Ramos (cell line): ENCODE results near the gene KCNE5.
"Not testable (repeated sequence)": the region's sequence is repeated elsewhere in the genome, so short reads cannot be mapped to it uniquely, and the experiment has no call there.

Source experiments
- in situ Hi-C: fragments of 300-500 bp; cut with MboI; formaldehyde crosslinking; loops from one replicate; pipeline ENCODE4 v1.14.3; 2022; ENCODE audit warnings: low sequenced_read_pairs; ENCODE audit not compliant: unreplicated experiment

The KCNE5 gene

DNA sequence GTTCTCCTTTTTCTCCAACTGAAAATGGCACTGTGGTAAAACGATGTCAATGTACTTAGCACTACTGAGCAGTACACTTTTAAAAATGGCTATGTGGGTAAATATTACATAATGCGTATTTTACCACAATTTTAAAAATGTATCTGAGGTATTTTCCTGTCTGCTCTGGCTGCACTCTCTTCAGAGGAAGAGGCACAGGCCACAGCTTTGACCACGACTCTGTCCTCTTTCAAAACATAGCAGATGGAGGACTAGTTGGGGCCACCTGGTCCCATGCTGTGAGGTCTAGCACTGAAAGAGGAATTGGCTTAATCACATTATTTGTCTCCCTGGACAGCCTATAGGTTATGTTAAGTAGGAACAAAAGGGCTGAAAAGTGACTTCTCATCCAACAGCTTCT, 5.2 kb downstream of the KCNE5 start:
- in situ Hi-C loops, result no loop called here

DNA sequence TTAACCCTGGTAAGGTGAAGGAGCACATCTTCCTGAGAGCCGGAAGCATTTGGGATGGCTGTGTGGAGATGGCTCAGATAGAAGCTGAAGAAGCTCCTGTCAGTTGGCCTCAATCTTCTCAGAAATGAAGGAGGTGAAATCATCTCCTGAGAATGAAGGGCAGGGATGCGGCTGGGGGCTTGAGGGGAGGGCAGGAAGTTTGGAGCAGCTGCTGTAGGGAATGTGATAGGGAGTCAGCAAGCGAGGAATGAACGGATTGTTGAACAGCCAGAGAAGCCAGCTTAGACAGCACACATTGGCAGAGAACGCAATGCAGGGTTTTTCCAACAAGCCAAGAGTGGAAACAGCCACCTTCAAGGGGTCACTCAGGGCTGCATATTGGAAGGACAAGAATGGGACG, 10.0 kb downstream of the KCNE5 start:
- in situ Hi-C loops, result no loop called here

DNA sequence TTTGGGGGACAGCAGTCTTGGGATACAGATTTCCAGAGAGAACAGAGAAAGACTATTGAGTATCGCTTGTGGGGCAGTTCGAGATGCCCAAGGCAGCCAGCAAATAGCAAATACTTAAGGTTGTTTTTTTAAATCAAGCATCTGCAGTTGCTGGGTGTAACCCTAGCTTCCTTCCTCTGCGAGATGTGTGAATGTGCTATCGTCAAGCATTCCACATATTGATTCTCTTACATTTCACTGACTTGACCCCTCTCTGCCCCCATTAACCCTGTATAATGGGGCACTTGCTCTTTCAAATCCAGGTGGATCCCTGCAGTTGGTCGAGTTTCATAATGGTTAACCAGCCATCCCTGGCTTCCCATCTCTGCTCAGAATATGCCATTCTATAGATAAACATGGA, 23.5 kb downstream of the KCNE5 start:
- in situ Hi-C loops, result no loop called here

DNA sequence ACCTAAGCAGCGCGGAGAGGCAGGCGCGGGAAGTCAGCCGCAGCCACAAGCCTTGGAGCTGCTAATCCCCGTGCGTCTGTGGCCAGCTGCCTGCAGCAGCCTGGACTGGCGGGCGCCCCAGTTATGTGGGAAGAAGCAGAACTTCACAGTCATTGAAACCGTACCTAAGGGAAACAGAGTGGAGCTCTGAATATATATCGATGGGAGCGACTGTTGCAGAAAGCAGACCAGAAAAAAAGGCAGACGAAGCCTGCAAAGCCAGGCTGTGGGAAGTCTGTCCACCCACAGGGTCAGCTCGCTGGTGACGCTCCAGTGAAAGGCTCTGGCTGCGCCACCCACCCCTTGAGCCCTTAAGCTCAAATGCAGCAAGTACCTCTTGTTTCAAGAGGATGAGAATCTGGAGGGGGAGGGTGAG, 24.7 kb downstream of the KCNE5 start:
- in situ Hi-C loops, result no loop called here

DNA sequence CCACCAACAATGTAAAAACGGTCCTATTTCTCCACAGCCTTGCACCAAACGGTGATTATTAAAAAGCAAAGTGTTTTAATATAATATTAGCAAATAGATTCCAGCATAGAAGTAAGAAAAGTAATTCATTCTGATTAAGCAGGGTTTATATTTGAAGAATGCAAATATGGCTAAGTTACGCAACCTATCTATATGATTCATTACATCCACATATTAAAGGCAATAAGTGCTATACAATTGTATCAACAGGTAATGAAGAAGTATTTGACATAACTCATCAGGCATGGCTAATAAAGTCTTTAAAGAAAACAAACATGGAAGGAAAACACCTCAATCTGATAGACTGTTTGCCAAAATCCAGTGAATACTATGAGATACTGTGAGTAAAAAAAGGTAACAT, 29.0 kb downstream of the KCNE5 start:
- in situ Hi-C loops, result no loop called here

DNA sequence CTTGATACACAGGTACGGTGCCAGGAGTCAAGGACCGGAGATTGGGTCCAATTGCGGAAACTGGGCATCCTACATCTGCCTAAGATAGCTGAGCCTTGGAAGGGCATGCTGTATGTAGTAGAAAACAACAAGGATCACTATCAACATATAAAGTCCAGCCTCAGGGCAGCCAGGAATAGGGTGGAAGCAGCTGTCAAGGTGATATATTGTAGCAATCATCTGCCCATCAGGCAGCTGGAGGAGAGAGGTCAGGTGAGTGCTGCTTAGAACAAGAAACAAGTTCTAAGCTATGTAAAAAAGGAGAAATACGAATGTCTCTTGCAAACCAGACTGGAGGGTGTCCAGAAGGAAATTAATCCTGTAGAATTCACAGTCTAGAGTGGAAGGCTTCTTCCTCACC, 34.8 kb downstream of the KCNE5 start:
- in situ Hi-C loops, result no loop called here

DNA sequence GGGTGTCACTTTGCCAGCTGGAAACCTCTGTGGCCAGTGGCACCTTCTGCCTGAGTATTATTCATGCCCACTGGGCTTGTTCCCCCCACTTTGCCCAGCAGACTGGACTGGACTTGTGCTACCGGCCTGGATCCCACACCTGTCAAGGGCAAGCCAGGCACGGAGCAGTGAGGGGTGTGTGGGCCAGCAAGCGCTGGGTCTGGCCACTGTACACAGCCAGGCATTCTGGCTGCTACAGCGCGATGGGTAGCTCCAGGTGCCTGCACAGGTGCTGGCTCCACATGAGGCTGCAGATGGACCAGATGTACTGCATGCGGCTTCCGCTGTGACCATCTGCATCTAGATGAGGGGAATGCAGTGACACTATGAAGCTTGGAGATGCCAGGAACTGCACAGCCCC, 39.5 kb downstream of the KCNE5 start:
- in situ Hi-C loops, result no loop called here

DNA sequence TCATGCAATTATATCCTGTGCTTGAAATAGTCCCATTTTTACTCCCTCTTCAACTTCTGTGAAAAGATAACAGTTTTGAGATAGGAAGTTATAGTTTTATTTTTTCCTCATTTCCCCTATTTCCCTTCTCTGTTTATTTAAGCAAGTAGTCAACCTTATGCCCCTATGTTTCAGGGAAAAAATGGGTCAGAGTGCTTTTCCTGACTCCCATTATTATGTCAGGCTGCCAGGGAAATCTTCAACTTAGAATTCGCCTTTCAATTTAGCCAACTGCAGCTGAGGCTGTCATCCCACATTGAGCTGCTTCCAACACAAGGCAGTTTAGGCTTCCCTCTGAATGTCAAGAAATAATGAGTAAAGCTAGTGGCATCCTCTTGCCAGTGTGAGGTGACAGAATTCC, 46.1 kb downstream of the KCNE5 start:
- in situ Hi-C loops, result no loop called here

DNA sequence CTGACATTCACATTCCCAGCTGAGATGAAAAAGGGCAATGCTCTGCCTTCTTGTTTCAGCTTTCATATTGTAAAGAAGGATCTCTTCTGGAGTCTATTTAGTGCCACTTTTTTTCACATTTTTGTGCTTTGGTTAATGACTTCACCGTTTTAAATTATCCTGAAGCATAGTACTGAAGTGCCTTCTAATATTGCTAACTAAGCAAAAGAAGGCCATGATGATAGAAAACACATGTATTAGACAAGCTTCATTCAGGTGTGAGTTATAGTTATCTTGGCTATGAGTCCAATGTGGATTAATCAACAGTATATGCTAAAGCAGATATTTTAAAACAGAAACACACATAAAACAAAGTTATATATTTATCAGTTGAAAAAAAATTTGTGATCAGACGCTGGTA, 47.9 kb downstream of the KCNE5 start:
- in situ Hi-C loops, result no loop called here

DNA sequence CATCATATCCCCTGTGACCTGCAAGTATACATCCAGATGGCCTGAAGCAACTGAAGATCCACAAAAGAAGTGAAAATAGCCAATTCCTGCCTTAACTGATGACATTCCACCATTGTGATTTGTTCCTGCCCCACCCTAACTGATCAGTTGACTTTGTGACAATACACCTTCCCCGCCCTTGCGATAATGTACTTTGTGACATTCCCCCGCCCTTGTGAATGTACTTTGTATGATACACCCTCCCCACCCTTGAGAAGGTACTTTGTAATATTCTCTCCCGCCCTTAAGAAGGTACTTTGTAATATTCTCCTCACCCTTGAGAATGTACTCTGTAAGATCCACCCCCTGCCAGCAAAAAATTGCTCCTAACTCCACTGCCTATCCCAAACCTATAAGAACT, 48.9 kb downstream of the KCNE5 start:
- in situ Hi-C loops, result not testable (repeated sequence)
